A673 (cell line): ENCODE data around the gene TBX19. TPM values are rescaled to one million over a fixed set of nuclear protein-coding genes. Genes with fewer than 3 reads are reported as not detected.
A peak's percentile ranks its signal among the peaks of the same experiment; 100 is the strongest.

ENCODE experiments used
- BruUV-seq: library from RNA; stranded (reverse); fragments of 400-500 nt; replicated peaks from 2 replicates; lab custom pipeline; 2021; lab: Mats Ljungman, UMichigan
- CTCF ChIA-PET: fragments of 300-600 bp; sonication (Branson Sonifier 250); formaldehyde crosslinking; loops from one replicate; lab custom pipeline; 2022; ENCODE audit warnings: antibody characterized with exemption; lab: Charles Lee
- POLR2A ChIA-PET: fragments of 300-600 bp; sonication (Branson Sonifier 250); formaldehyde crosslinking; loops from one replicate; lab custom pipeline; 2022; ENCODE audit warnings: antibody characterized with exemption; ENCODE audit not compliant: low non-redundant PET; lab: Charles Lee
- DNase-seq: peaks from one replicate; pipeline ENCODE4 v3.0.0-alpha.2; 2015; ENCODE audit warnings: low spot score
- H3K27ac ChIP-seq: fragments of 200-600 bp; sonication (generic); 2 replicates; pipeline ENCODE4 v1.5.1; 2016; ENCODE audit warnings: mixed run types, low read depth, mild to moderate bottlenecking, mixed read lengths, antibody characterized with exemption, low read length; ENCODE audit not compliant: poor library complexity, severe bottlenecking
- H3K27me3 ChIP-seq: fragments of 200-600 bp; sonication (generic); replicated peaks from 2 replicates; pipeline ENCODE4 v1.6.1; 2017; ENCODE audit warnings: mixed run types, low read depth, mild to moderate bottlenecking, mixed read lengths, antibody characterized with exemption, low read length; ENCODE audit not compliant: insufficient read depth, poor library complexity
- H3K36me3 ChIP-seq: fragments of 200-600 bp; sonication (generic); 2 replicates; pipeline ENCODE4 v1.6.1; 2016; ENCODE audit warnings: mixed run types, mild to moderate bottlenecking, mixed read lengths, antibody characterized with exemption, low read length; ENCODE audit not compliant: insufficient read depth, poor library complexity, severe bottlenecking
- H3K4me1 ChIP-seq: fragments of 200-600 bp; sonication (generic); 2 replicates; pipeline ENCODE4 v1.6.1; 2017; ENCODE audit warnings: mixed run types, mild to moderate bottlenecking, mixed read lengths, antibody characterized with exemption, low read length; ENCODE audit not compliant: insufficient read depth, poor library complexity, severe bottlenecking
- H3K4me3 ChIP-seq: fragments of 200-600 bp; sonication (generic); 2 replicates; pipeline ENCODE4 v1.5.1; 2016; ENCODE audit warnings: low read depth, mixed run types, mild to moderate bottlenecking, mixed read lengths, low read length; ENCODE audit not compliant: poor library complexity, severe bottlenecking
- H3K9me3 ChIP-seq: fragments of 200-600 bp; sonication (generic); 2 replicates; pipeline ENCODE4 v1.6.1; 2016; ENCODE audit warnings: mixed run types, low read depth, mild to moderate bottlenecking, mixed read lengths, antibody characterized with exemption, low read length; ENCODE audit not compliant: poor library complexity, severe bottlenecking
- CTCF ChIP-seq: fragments of 300-800, 200-600 bp; sonication (generic); conservative IDR thresholded peaks from 2 replicates; pipeline ENCODE4 v1.5.1; 2017; ENCODE audit warnings: low read depth, mild to moderate bottlenecking, antibody characterized with exemption, low read length, moderate library complexity, mixed read lengths
- EZH2 ChIP-seq: fragments of 200-600 bp; sonication (generic); IDR thresholded peaks from 2 replicates; pipeline ENCODE4 v1.6.1; 2017; ENCODE audit warnings: borderline replicate concordance, low read depth, mild to moderate bottlenecking, mixed read lengths, antibody characterized with exemption, low read length; ENCODE audit not compliant: poor library complexity, severe bottlenecking
- intact Hi-C: fragments of 100-400 bp; cut with micrococcal nuclease; formaldehyde crosslinking; loops from one replicate; pipeline ENCODE4 v1.10.0; 2022; ENCODE audit not compliant: unreplicated experiment
- total RNA-seq: library from RNA; stranded (reverse); gene quantifications from 2 replicates; pipeline ENCODE4 v1.2.3, GENCODE V29; 2021

TBX19 gene
- total RNA-seq, 1 experiment from 2014 or later: 2.5 TPM

DNA sequence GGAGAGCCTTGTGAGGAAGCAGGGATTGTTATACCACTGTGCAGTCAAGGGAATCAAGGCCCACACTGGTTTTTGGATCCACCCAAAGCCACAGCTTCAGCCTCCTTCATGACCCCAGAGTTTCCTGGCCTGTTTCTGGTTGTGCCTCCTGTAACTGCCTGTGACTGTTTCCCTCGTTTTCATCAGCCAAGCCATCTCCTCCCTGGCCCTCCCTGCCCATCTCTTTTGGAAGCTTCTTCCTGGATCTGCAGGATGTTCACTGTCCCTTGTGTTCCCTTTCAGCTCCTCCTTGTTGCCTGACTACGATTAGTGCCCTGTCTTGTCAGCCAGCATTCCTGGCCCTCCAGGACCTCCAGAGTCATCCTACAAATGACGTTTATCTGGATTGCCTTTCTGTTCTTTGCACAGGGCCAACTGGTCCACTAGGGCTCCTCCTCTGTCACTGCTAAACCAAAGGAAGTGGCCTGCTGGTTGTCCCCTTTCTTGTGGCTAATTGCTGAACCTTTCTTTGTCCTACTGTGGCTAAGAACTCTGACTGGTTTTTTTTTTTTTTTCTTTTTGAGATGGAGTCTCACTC, 37.0 kb upstream of the TBX19 start:
- H3K9me3 ChIP-seq: no peaks in the 10 kb centered on the region
- TF ChIP-seq EZH2: no peak
- TF ChIP-seq CTCF: no peak
- BruUV-seq: no TSS peak
- ChIA-PET POLR2A (no interaction called here), CTCF (no interaction called here)
- no peaks in the 10 kb centered on the region for H3K27me3 ChIP-seq
- H3K36me3 ChIP-seq: peaks cover 45% of the 10 kb centered on the region
- no peak for DNase-seq
- intact Hi-C loops: no loop called here
- H3K4me1 ChIP-seq: no peaks in the 10 kb centered on the region
- no peak overlapping the region for H3K27ac ChIP-seq
- H3K4me3 ChIP-seq: no peak overlapping the region

DNA sequence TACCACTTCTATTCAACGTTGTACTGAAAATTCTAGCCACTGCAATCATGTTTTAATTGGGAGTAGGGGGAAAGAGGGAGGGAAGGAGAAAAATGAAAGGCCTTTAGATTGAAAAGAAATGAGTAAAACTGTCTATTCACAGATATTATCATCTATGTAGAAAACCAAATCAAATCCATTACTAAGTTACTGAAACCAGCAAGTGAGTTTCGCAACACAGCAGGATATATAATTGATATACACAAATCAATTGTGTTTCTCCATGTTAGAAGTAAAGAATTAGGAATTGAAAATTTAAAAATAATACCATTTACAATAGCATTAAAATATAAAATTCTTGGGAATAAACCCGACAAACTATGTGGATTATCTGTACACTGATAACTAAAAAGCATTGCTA, 35.6 kb upstream of the TBX19 start:
- Histone ChIP-seq H3K27me3 (no peaks in the 10 kb centered on the region), H3K9me3 (no peaks in the 10 kb centered on the region), H3K27ac (no peak overlapping the region), H3K4me1 (no peaks in the 10 kb centered on the region), H3K4me3 (no peak overlapping the region), H3K36me3 (peaks cover 35% of the 10 kb centered on the region)
- BruUV-seq: TSS peak; percentile 33
- ChIA-PET CTCF (no interaction called here), POLR2A (no interaction called here)
- no peak for TF ChIP-seq EZH2
- no peak for TF ChIP-seq CTCF
- no peak for DNase-seq
- intact Hi-C loops: no loop called here

GRCh38 chr1:168246506-168246905, 34.2 kb upstream of the TBX19 start:
- intact Hi-C loops: no loop called here
- no peaks in the 10 kb centered on the region for H3K27me3 ChIP-seq
- CTCF ChIA-PET: no interaction called here
- H3K27ac ChIP-seq: no peak overlapping the region
- TF ChIP-seq CTCF (no peak), EZH2 (no peak)
- peaks cover 32% of the 10 kb centered on the region for H3K36me3 ChIP-seq
- no TSS peak for BruUV-seq
- DNase-seq: no peak
- H3K9me3 ChIP-seq: no peaks in the 10 kb centered on the region
- no peaks in the 10 kb centered on the region for H3K4me1 ChIP-seq
- POLR2A ChIA-PET: no interaction called here
- H3K4me3 ChIP-seq: no peak overlapping the region
